IMR-90 (cell line): ENCODE measurements around the gene FAM131C. TPM values are rescaled to one million over a fixed set of nuclear protein-coding genes. Genes with fewer than 3 reads are reported as not detected.
"Not testable (repeated sequence)": the region's sequence is repeated elsewhere in the genome, so short reads cannot be mapped to it uniquely, and the experiment has no call there.

ENCODE experiments used
- ATAC-seq: fragments of 200-7000 bp; cut with Tn5 transposase; 2 replicates; pipeline ENCODE4 v1.9.1; 2020; ENCODE audit warnings: low read depth, mild to moderate bottlenecking, moderate library complexity
- BruUV-seq: library from RNA; stranded (reverse); fragments of 400-500 nt; replicated peaks from 2 replicates; lab custom pipeline; 2021; lab: Mats Ljungman, UMichigan
- CTCF ChIA-PET: fragments of 300-600 bp; formaldehyde crosslinking; extraction: SDS; loops from one replicate; lab custom pipeline; 2021; ENCODE audit warnings: antibody characterized with exemption; lab: Yijun Ruan, JAX
- POLR2A ChIA-PET: fragments of 300-600 bp; sonication (Branson Sonifier 250); formaldehyde crosslinking; loops from one replicate; lab custom pipeline; 2022; ENCODE audit warnings: antibody characterized with exemption; ENCODE audit not compliant: unreplicated experiment; lab: Charles Lee
- DNase-seq: peaks from one replicate; pipeline ENCODE4 v3.0.0; 2013
- H2AFZ ChIP-seq: replicated peaks from 2 replicates; pipeline ENCODE3; 2013; ENCODE audit warnings: low read length, mild to moderate bottlenecking; ENCODE audit not compliant: poor library complexity
- H2AK5ac ChIP-seq: 2 replicates; pipeline ENCODE4 v1.6.1; 2013; ENCODE audit warnings: low read depth, low read length, inconsistent platforms
- H2AK9ac ChIP-seq: replicated peaks from 2 replicates; pipeline ENCODE3; 2013; ENCODE audit warnings: mild to moderate bottlenecking, low read depth, low read length, moderate library complexity; ENCODE audit not compliant: poor library complexity
- H2BK120ac ChIP-seq: 2 replicates; pipeline ENCODE4 v1.6.1; 2013; ENCODE audit warnings: low read depth, low read length, inconsistent platforms
- H2BK15ac ChIP-seq: 3 replicates; pipeline ENCODE4 v1.6.1; 2013; ENCODE audit warnings: low read depth, low read length, inconsistent platforms
- H2BK20ac ChIP-seq: 2 replicates; pipeline ENCODE4 v1.6.1; 2013; ENCODE audit warnings: low read depth, mild to moderate bottlenecking, inconsistent platforms, low read length, moderate library complexity
- H2BK5ac ChIP-seq: 2 replicates; pipeline ENCODE4 v1.6.1; 2013; ENCODE audit warnings: mild to moderate bottlenecking, low read depth, low read length, inconsistent platforms; ENCODE audit not compliant: poor library complexity, severe bottlenecking
- H3K14ac ChIP-seq: replicated peaks from 2 replicates; pipeline ENCODE4 v1.6.1; 2013; ENCODE audit warnings: low read depth, low read length, inconsistent platforms
- H3K18ac ChIP-seq: 2 replicates; pipeline ENCODE4 v1.6.1; 2013; ENCODE audit warnings: low read depth, low read length, control low read depth
- H3K23ac ChIP-seq: 2 replicates; pipeline ENCODE4 v1.6.1; 2013; ENCODE audit warnings: low read depth, low read length, inconsistent platforms
- H3K27ac ChIP-seq: 2 replicates; pipeline ENCODE4 v1.5.1; 2013; ENCODE audit warnings: mild to moderate bottlenecking, control low read depth, low read length; ENCODE audit not compliant: insufficient read depth
- H3K27me3 ChIP-seq: 2 replicates; pipeline ENCODE4 v1.6.1; 2013; ENCODE audit warnings: low read length; ENCODE audit not compliant: control insufficient read depth, insufficient read depth
- H3K36me3 ChIP-seq: 2 replicates; pipeline ENCODE4 v1.6.1; 2013; ENCODE audit warnings: low read length, mixed read lengths; ENCODE audit not compliant: control insufficient read depth, insufficient read depth
- H3K4ac ChIP-seq: 2 replicates; pipeline ENCODE4 v1.6.1; 2013; ENCODE audit warnings: low read depth, low read length, inconsistent platforms
- H3K4me1 ChIP-seq: 2 replicates; pipeline ENCODE4 v1.6.1; 2013; ENCODE audit warnings: low read length, mixed read lengths; ENCODE audit not compliant: control insufficient read depth, insufficient read depth
- H3K4me2 ChIP-seq: 2 replicates; pipeline ENCODE4 v1.6.1; 2013; ENCODE audit warnings: low read depth, mild to moderate bottlenecking, control low read depth, low read length, moderate library complexity
- H3K4me3 ChIP-seq: 2 replicates; pipeline ENCODE4 v1.5.1; 2013; ENCODE audit warnings: low read depth, mild to moderate bottlenecking, control low read depth, low read length, moderate library complexity; ENCODE audit not compliant: insufficient read depth
- H3K56ac ChIP-seq: 2 replicates; pipeline ENCODE4 v1.6.1; 2013; ENCODE audit warnings: low read length, inconsistent platforms; ENCODE audit not compliant: insufficient read depth; ENCODE audit errors: extremely low read depth
- H3K79me1 ChIP-seq, 2 experiments: 2 replicates each; pipeline ENCODE4 v1.6.1; 2013; ENCODE audit warnings: low read length in 2 of 2, inconsistent platforms in 1 of 2, low read depth in 1 of 2
- H3K9ac ChIP-seq: 2 replicates; pipeline ENCODE4 v1.6.1; 2013; ENCODE audit warnings: low read depth, low read length, control low read depth
- H3K9me1 ChIP-seq: 2 replicates; pipeline ENCODE4 v1.6.1; 2013; ENCODE audit warnings: low read length, inconsistent platforms; ENCODE audit not compliant: insufficient read depth
- H3K9me3 ChIP-seq: 2 replicates; pipeline ENCODE4 v1.6.1; 2013; ENCODE audit warnings: low read length; ENCODE audit not compliant: control insufficient read depth, insufficient read depth
- H4K20me1 ChIP-seq: 2 replicates; pipeline ENCODE4 v1.6.1; 2013; ENCODE audit warnings: low read length, inconsistent platforms; ENCODE audit not compliant: insufficient read depth
- H4K5ac ChIP-seq: 2 replicates; pipeline ENCODE4 v1.6.1; 2013; ENCODE audit warnings: mild to moderate bottlenecking, low read depth, low read length, control low read depth
- H4K8ac ChIP-seq, 2 experiments: 2 replicates each; pipeline ENCODE4 v1.6.1; 2013; ENCODE audit warnings: low read depth in 2 of 2, low read length in 2 of 2, control low read depth in 1 of 2, inconsistent platforms in 1 of 2
- H4K91ac ChIP-seq: 2 replicates; pipeline ENCODE4 v1.6.1; 2013; ENCODE audit warnings: low read depth, low read length, inconsistent platforms; ENCODE audit not compliant: insufficient read depth
- CEBPB ChIP-seq: IDR thresholded peaks from 2 replicates; pipeline ENCODE4 v1.6.1; 2012; ENCODE audit warnings: low read depth, low read length, improper control_type of control experiment
- CHD1 ChIP-seq: IDR thresholded peaks from 2 replicates; pipeline ENCODE4 v1.6.1; 2012; ENCODE audit warnings: low read depth, low read length, improper control_type of control experiment
- MAZ ChIP-seq: IDR thresholded peaks from 2 replicates; pipeline ENCODE4 v1.6.1; 2012; ENCODE audit warnings: low read depth, mild to moderate bottlenecking, low read length, improper control_type of control experiment, moderate library complexity, borderline replicate concordance
- NFE2L2 ChIP-seq: fragments of 150-350 bp; IDR thresholded peaks from 2 replicates; pipeline ENCODE4 v1.6.1; 2016; ENCODE audit warnings: low read depth, mild to moderate bottlenecking, low read length
- RAD21 ChIP-seq: IDR thresholded peaks from 2 replicates; pipeline ENCODE4 v1.6.1; 2012; ENCODE audit warnings: low read length, improper control_type of control experiment
- RCOR1 ChIP-seq: IDR thresholded peaks from 2 replicates; pipeline ENCODE4 v1.6.1; 2012; ENCODE audit warnings: mild to moderate bottlenecking, low read length, improper control_type of control experiment; ENCODE audit not compliant: insufficient replicate concordance
- RFX5 ChIP-seq: IDR thresholded peaks from 2 replicates; pipeline ENCODE4 v1.8.0; 2012; ENCODE audit warnings: low read depth, mild to moderate bottlenecking, low read length, moderate library complexity
- WGBS, 2 experiments: methylation state at CpG; one replicate each; pipeline versions ENCODE4 v1.1.5 to v1.1.7; 2013; ENCODE audit warnings: missing lambda C conversion rate in 2 of 2; ENCODE audit not compliant: insufficient read length in 1 of 2; ENCODE audit errors: extremely low coverage in 2 of 2; 5-methylcytosine and 5-hydroxymethylcytosine counted together
- dilution Hi-C: fragments of 300-500 bp; cut with HindIII; formaldehyde crosslinking; loops from one replicate; pipeline ENCODE4 v1.14.3; 2018; ENCODE audit warnings: low sequenced_read_pairs; ENCODE audit not compliant: unreplicated experiment
- in situ Hi-C: fragments of 300-500 bp; cut with MboI; formaldehyde crosslinking; loops from 3 replicates; pipeline ENCODE4 v1.14.3; 2019; ENCODE audit warnings: low sequenced_read_pairs, inconsistent platforms, mixed read lengths
- intact Hi-C: fragments of 100-400 bp; cut with micrococcal nuclease; formaldehyde crosslinking; loops from 2 replicates; pipeline ENCODE4 v1.10.0; 2022
- polyA plus RNA-seq, 3 experiments: library from polyadenylated mRNA; depleted of rRNA; stranded (reverse); fragments of >200 nt; gene quantifications; 2 replicates each; pipeline ENCODE4 v1.2.3, GENCODE V29; 2012; ENCODE audit warnings: low replicate concordance in 1 of 3
- total RNA-seq: library from RNA; depleted of rRNA; stranded (reverse); fragments of >200 nt; gene quantifications from 2 replicates; pipeline ENCODE4 v1.2.3, GENCODE V29; 2012

Gene FAM131C
- total and polyA plus RNA-seq, 2 of the 4 experiments (the other 2 are of a cell fraction), result 0.18 to 1.0 TPM

DNA sequence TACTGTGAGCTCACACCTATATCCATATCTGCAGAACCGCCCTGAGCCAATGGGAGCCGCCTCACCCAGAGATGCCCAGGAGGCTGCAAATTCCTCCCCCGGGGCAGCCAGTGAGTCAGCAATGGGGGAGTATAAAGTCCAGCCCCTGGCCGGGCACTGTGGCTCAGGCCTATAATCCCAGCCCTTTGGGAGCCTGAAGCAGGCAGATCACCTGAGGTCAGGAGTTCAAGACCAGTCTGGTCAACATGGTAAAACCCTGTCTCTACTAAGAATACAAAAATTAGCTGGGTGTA lies 34.9 kb downstream of the FAM131C start:
- POLR2A ChIA-PET, result no interaction called here
- DNase-seq, result no peak
- CTCF ChIA-PET, result no interaction called here

DNA sequence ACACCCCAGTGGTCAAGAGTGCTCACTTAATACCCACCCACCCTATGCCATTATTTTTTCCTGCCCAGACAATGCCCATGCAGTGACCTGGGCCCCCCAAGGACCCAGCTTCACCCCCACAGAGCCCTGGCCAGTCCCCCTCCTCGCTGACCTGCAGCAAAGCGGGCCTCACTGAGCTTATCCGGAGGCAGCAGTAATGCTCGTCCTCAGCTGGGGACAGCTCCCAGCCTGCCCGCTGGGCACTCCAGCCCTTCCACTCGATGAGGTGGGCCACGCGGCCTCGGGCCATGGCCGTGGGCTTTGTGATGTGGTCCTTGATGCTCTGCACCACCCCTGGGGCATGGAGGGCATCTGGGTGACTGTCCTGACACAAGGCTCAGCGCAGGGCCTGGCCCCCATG lies 37.0 kb downstream of the FAM131C start:
- in situ Hi-C loops, intact Hi-C loops, POLR2A ChIA-PET, ATAC-seq, H4K91ac ChIP-seq, H2AK9ac ChIP-seq, H2BK20ac ChIP-seq, H4K20me1 ChIP-seq, H3K4ac ChIP-seq, H2AFZ ChIP-seq, H3K18ac ChIP-seq, dilution Hi-C loops, H4K5ac ChIP-seq, H3K9me3 ChIP-seq, H2BK5ac ChIP-seq, H3K23ac ChIP-seq, H3K56ac ChIP-seq, H2AK5ac ChIP-seq, H3K14ac ChIP-seq, CTCF ChIA-PET, H2BK120ac ChIP-seq, H4K8ac ChIP-seq, H3K36me3 ChIP-seq, H3K4me2 ChIP-seq, H3K27ac ChIP-seq, H3K9me1 ChIP-seq, H2BK15ac ChIP-seq, H3K4me3 ChIP-seq, H3K9ac ChIP-seq, H3K4me1 ChIP-seq, H3K79me1 ChIP-seq, BruUV-seq, DNase-seq: not testable (repeated sequence)
- peaks cover 18% of the 10 kb centered on the region for H3K27me3 ChIP-seq
- WGBS, 2 experiments, result 80% methylated on average over 2 of the region's 11 CpGs; no CpG with 5 or more reads in 1 of the 2 experiments

More for the DNA sequence above, 34.9 kb downstream of the FAM131C start:
- no peaks in the 10 kb centered on the region for H3K79me1 ChIP-seq
- no peak overlapping the region for H2BK120ac ChIP-seq
- no peak overlapping the region for H4K8ac ChIP-seq
- no peak overlapping the region for H3K23ac ChIP-seq
- no peak overlapping the region for H4K5ac ChIP-seq
- no peak overlapping the region for H3K9ac ChIP-seq
- H3K9me3 ChIP-seq, result no peaks in the 10 kb centered on the region
- no peak overlapping the region for H2AFZ ChIP-seq
- intact Hi-C loops, result no loop called here
- no peak overlapping the region for H2BK20ac ChIP-seq
- peaks cover 29% of the 10 kb centered on the region for H3K27me3 ChIP-seq
- no peak overlapping the region for H2BK15ac ChIP-seq
- H2BK5ac ChIP-seq, result no peak overlapping the region
- no peak for ATAC-seq
- no peaks in the 10 kb centered on the region for H3K36me3 ChIP-seq
- H2AK5ac ChIP-seq, result no peak overlapping the region
- H3K9me1 ChIP-seq, result no peaks in the 10 kb centered on the region
- H3K4me3 ChIP-seq, result no peak overlapping the region
- TF ChIP-seq RAD21, result no peak
- TF ChIP-seq RCOR1, result no peak
- no peak for TF ChIP-seq NFE2L2
- no peak for TF ChIP-seq CEBPB
- no peak for TF ChIP-seq MAZ
- no peak for TF ChIP-seq CHD1
- no peak for TF ChIP-seq RFX5
- dilution Hi-C loops, result no loop called here
- no peak overlapping the region for H3K14ac ChIP-seq
- H3K4me1 ChIP-seq, result no peaks in the 10 kb centered on the region
- no peaks in the 10 kb centered on the region for H4K20me1 ChIP-seq
- no peak overlapping the region for H3K4ac ChIP-seq
- in situ Hi-C loops, result no loop called here
- H3K27ac ChIP-seq, result no peak overlapping the region
- WGBS, 2 experiments, result 53% methylated on average over 2 of the region's 4 CpGs; no CpG with 5 or more reads in 1 of the 2 experiments
- H3K56ac ChIP-seq, result no peak overlapping the region
- H4K91ac ChIP-seq, result no peak overlapping the region
- no peak overlapping the region for H3K4me2 ChIP-seq
- BruUV-seq, result no TSS peak
- H2AK9ac ChIP-seq, result no peak overlapping the region
- H3K18ac ChIP-seq, result no peak overlapping the region
